GM12892 (cell line): ENCODE data around the gene RAB13. TPM values are rescaled to one million over a fixed set of nuclear protein-coding genes. Genes with fewer than 3 reads are reported as not detected.
"Not testable (repeated sequence)": the region's sequence is repeated elsewhere in the genome, so short reads cannot be mapped to it uniquely, and the experiment has no call there.

Source experiments
- DNase-seq: peaks from one replicate; pipeline ENCODE4 v3.0.0; 2011; ENCODE audit not compliant: insufficient read length
- FAIRE-seq: peaks from 2 replicates; lab custom pipeline; 2011; peaks lifted over from hg19 to GRCh38; lab: Jason Lieb, UNC
- POLR2A ChIP-seq: IDR thresholded peaks from 2 replicates; pipeline ENCODE4 v1.6.1; 2011; ENCODE audit warnings: low read depth, low read length, control low read depth
- POLR2AphosphoS5 ChIP-seq: IDR thresholded peaks from 2 replicates; pipeline ENCODE4 v1.6.1; 2011; ENCODE audit warnings: low read depth, low read length, control low read depth
- TAF1 ChIP-seq: IDR thresholded peaks from 2 replicates; pipeline ENCODE4 v1.6.1; 2011; ENCODE audit warnings: low read depth, mild to moderate bottlenecking, control low read depth, low read length, borderline replicate concordance
- polyA plus RNA-seq: library from polyadenylated mRNA; unstranded; fragments of >200 nt; gene quantifications from one replicate; pipeline ENCODE4 v1.2.1, GENCODE V29; 2012; ENCODE audit warnings: missing spikeins, inconsistent platforms; ENCODE audit not compliant: missing spikeins

RAB13 gene
- 32.4 TPM for polyA plus RNA-seq

DNA sequence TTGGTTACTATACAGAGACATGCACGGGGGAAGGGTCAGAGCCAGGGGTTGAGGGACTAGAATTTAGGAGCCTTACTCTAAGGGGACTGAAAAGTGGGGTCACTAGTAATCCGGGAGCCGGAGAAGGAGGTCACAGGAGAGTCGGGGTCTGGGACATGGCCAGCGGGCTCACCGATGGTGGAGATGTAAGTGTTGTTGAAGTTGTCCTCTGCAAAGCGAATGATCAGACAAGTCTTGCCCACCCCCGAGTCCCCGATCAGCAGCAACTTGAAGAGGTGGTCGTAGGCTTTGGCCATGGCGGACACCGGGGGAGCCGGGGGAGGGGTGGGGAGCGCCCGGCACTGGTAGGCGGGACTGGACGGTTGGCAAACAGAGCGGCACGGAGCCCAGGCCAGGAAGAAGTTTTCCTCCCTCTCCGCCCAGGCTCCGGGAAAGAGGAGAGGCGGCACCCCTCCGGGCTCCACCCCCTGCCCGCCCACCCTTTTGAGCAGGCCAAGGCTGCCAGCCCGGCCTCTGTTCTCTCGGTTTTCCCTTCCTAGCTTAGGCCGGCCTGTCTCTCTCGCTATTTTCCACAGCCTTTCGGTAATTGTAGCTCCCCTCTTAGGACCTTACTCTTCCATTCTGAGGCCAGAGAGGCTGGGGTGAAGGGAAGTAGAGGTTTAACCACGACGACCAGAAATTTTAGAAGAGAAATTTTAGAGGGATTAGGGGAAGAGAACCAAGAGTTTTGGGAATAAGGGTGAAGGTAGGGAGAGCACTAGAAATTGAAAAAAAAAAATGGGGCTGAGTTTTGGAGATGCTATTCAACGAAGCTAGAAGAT is at the start of gene RAB13:
RAB13 (minus strand) TSS at position 399 of the 821 bp plus-strand sequence; CDS start at position 296, 103 bp downstream.
- no peak for FAIRE-seq
- DNase-seq, result no peak
- TF ChIP-seq POLR2AphosphoS5 (no peak), TAF1 (no peak), POLR2A (no peak)

DNA sequence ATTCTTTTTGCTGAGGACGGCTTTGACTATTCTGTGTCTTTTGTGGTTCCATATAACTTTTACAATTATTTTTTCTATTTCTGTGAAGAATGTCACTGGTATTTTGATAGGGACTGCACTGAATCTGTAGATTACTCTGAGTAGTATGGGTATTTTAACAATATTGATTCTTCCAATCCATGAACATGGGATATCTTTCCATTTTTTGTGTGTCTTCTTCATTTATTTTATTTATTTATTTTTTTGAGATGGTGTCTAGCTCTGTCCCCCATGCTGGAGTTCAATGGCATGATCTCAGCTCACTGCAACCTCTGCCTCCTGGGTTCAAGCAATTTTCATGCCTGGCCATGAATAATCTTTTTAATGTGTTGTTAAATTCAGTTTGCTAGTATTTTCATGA is 47.6 kb upstream of the RAB13 start:
- not testable (repeated sequence) for DNase-seq, FAIRE-seq

DNA sequence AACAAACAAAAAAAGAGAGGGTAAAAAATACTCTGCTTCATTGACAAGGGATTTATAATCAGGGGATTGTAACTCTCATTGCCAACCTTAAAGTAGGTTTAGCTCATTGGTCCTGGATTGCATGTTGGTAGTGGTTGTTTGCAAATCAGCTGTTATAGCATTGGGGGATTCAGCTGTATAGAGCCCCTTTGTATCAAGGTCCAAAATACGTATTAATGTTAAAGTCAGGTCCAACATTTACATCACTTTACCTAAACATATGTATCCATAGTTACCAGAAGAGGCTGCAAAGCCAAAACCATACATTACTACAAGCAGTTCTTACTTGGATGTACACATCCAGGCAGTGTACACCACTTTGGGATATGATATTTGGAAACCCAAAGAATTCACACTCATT is 33.8 kb upstream of the RAB13 start:
- TF ChIP-seq POLR2AphosphoS5 (no peak), POLR2A (no peak), TAF1 (no peak)
- FAIRE-seq, result no peak
- no peak for DNase-seq

DNA sequence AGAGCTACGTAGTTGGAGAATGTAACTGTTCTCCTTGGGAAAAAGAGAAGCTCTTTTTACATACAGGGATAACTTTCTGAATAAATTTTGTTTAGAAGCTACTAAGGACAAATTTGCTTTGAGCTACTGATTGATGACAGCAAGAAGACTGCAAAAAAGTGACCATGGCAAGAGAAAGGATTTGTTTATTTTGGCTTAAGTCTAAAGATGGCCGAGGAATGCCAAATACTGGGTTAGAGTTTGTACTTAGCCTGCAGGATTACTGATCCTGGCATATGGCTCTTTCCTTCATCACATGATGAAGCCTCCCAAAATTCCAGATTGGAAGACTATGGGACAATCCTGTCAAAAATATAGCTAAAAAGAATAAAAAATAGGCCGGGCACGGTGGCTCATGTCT is 33.1 kb upstream of the RAB13 start:
- TF ChIP-seq TAF1, result no peak
- no peak for TF ChIP-seq POLR2A
- TF ChIP-seq POLR2AphosphoS5, result no peak
- no peak for FAIRE-seq
- no peak for DNase-seq

DNA sequence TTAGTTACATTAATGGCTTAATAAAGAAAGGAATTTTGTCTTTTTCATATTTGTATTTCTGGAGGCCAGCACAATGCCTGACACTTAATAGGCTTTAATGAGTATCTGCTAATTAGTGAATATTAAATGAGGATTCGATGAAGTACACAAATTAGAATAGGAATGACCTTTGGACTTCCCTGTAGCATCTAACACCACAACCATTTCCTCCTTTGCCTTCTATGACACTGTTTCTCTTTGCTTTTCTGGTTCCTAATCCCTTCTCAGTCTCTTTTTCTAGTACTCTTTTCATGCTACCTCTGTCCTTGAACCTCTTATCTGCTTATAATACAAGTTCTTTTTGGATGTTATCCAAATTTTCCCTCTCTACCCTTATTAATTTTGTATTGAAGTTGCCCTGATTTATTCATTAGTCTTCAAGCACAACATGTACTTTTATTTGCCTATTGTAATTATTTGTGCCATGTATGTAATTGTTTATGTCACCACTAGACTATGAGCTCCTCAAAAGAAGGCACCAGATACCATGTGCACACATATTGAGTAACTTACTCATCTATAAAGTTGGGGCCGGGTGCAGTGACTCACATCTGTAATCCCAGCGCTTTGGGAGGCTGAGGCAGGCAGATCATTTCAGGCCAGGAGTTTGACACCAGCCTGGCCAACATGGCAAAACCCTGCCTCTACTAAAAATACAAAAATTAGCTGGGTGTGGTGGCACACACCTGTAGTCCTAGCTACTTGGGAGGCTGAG is 28.2 kb upstream of the RAB13 start:
- TF ChIP-seq POLR2AphosphoS5, result no peak
- no peak for TF ChIP-seq TAF1
- TF ChIP-seq POLR2A, result no peak
- DNase-seq (no peak), FAIRE-seq (no peak)

DNA sequence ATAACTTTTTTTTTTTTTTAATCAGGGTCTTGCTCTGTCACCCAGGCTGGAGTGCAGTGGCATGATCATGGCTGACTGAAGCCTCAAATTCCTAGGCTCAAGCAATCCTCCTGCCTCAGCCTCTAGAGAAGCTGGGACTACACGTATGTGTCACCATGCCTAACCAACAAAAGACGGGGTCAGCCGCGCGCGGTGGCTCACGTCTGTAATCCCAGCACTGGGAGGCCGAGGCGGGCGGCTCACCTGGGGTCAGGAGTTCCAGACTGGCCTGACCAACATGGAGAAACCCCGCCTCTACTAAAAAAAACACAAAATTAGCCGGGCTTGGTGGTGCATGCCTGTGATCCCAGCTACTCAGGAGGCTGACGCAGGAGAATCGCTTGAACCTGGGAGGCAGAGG is 26.4 kb upstream of the RAB13 start:
- not testable (repeated sequence) for FAIRE-seq, DNase-seq

DNA sequence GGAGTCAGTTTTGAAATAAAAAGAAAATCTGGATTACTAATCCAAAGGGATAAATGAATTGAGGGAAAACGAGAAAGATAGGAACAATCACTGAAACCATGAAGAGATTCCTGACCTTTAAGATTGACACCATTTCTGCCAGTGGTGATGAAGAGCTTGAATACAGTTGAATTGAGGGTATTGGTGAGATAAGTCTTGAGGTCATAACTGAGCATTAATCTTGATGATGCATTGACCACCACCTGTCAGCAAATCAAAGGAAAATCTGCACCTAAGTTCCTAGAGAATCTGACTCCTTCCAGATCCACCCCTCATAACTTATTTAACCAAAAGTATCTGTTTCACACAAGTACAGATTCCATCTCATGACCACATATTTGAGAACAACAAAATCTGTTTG is 26.0 kb upstream of the RAB13 start:
- TF ChIP-seq POLR2A, result no peak
- FAIRE-seq, result no peak

DNA sequence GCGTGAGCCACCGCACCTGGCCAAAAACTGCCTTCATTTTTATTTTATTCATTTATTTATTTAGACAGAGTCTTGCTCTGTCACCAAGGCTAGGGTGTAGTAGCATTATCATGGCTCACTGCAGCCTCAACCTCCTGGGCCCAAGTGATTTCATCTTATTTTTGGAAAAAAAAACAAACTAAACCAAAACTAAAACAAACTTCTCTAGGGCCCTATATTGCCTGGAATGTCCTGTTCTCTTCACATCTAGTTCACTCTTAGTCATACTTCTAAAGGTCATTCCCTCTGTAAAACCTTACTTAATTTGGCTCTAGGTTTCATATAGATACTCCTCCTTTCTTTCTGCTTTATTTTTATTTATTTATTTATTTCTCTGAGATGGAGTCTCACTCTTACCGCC is 20.0 kb upstream of the RAB13 start:
- no peak for TF ChIP-seq POLR2AphosphoS5
- TF ChIP-seq TAF1, result no peak
- no peak for TF ChIP-seq POLR2A
- DNase-seq, result no peak
- FAIRE-seq, result no peak

More for the DNA sequence above, 26.0 kb upstream of the RAB13 start:
- no peak for DNase-seq

DNA sequence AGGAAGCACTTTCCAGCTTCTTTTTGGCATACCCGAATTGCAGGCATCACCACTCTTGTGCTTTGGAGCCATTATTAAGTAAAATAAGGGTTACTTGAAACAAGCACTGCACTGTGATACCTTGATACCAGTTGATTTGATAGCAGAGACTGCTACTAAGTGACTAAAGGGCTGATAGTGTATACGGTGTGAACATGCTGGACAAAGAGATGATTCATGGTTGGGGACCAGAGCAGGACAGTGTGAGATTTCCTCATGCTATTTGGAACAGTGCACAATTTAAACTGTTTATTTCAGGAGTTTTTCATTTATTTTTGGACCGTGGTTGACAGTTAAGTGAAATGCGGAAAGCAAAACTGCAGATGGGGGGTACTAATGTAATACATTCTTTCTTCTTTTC is 14.3 kb upstream of the RAB13 start:
- DNase-seq (no peak), FAIRE-seq (no peak)
- TF ChIP-seq POLR2A, result no peak
- no peak for TF ChIP-seq TAF1
- TF ChIP-seq POLR2AphosphoS5, result no peak

DNA sequence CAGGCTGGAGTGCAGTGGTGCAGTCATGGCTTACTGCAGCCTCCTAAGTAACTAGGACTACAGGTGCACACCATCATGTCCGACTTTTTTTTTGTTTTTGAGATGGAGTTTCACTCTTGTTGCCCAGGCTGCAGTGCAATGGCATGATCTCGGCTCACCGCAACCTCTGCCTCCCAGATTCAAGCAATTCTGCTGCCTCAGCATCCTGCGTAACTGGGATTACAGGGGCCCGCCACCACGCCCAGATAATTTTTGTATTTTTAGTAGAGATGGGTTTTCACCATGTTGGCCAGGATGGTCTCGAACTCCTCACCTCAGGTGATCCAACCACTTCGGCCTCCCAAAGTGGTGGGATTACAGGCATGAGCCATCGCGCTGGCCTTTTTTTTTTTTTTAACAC is 10.7 kb upstream of the RAB13 start:
- not testable (repeated sequence) for FAIRE-seq

DNA sequence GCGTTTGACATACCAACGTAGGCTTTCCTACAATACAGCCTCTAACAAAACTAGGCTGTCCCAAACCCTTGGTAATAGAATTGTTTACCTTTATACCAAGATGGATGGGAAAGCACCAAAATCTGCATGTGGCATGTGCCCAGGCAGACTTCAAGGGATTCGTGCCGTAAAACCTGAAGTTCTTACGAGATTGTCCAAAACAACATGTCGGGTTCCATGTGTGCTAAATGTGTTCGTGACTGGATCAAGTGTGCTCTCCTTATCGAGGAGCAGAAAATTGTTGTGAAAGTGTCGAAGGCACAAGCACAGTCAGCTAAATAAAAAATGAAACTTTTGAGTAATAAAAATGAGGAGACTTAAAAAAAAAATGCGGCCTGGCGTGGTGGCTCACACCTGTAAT is 9.5 kb upstream of the RAB13 start:
- FAIRE-seq (no peak), DNase-seq (no peak)
- no peak for TF ChIP-seq POLR2A
- TF ChIP-seq TAF1, result no peak
- 0 out of 2 replicates have a peak, but pooled peaks have one; percentile 23 for TF ChIP-seq POLR2AphosphoS5

More for the DNA sequence above, 10.7 kb upstream of the RAB13 start:
- DNase-seq, result not testable (repeated sequence)

DNA sequence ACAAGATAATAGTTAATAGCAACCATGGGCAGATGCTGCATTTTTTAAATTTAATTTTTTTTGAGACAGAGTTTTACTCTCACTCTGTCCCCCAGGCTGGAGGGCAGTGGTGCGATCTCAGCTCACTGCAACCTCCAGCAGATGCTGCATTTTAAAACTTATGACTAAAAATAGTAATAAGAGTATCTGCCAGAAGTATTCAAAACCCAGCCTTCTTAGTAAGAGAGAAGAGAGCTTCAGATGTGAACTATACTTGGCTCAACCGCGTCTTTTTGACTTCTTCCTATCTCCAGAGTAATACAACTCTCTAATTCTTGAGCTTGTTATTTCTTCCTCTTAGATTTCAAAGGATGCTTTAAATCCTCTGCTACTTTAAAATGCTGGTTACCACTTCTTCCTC is 9.1 kb upstream of the RAB13 start:
- no peak for TF ChIP-seq POLR2A
- no peak for TF ChIP-seq TAF1
- no peak for TF ChIP-seq POLR2AphosphoS5
- FAIRE-seq (no peak), DNase-seq (no peak)
